C1 segment of cervical spinal cord (tissue), 14 donors: ENCODE measurements around the gene KCNT1.

Experiments
- DNase-seq, 14 donors: peaks; one replicate each; lab custom pipeline; 2025; lab: John Stamatoyannopoulos, UW

The KCNT1 gene

DNA sequence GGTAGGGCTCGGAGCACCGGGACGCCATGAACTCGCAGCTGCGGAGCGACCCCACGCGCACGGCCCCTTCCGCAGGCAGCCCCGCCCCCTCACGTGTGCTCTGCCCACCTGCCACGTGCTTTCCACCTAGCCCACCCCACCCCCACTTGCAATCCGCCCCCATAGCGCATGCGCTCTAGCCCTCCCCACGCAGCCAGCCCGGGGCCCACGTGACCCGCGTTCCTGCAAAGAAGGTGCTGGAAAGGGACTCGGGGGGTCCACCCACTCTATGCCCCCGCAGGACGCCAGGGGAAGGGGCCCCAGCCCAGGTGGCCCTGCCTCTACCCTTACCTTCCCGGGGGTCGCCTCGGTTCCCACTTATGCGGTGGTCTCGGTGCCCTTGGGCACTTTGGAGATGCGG is 2.5 kb upstream of the KCNT1 start, which contains the start of gene SOHLH1:
Gene SOHLH1 (minus strand): TSS at position 42 of the 400 bp plus-strand sequence. CDS start 14 bp downstream, at position 28.
- DNase-seq = no peak

GRCh38 chr9:135700525-135700924 is 1.5 kb upstream of the KCNT1 start:
- no peak for DNase-seq

- DNase-seq = no peak
These were observed 672 bp upstream of the KCNT1 start for GRCh38 chr9:135701067-135701958.

DNA sequence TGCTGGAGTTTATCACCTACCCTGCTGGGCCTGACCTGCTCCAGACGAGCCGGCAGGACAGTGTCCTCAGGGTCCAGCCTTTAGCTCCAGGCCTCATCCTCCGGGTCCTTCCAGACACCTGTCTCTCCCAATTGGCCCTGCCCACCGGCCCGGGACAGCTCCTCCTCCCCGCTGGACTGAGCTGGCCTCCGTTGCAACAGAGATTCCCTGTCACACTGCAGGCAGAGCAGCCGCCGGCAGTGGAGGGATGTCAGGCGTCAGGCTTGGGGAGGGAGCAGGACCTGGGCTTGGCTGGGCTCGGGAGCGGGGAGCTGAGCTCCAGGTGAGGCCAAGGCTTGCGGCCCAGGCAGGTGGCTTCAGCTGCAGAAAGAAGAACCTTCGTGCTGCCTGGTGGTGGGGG is 1.7 kb downstream of the KCNT1 start:
- DNase-seq = no peak

- DNase-seq = no peak
These were observed 2.5 kb downstream of the KCNT1 start for GRCh38 chr9:135704483-135704882.

- no peak for DNase-seq
These were observed 3.4 kb downstream of the KCNT1 start for GRCh38 chr9:135705376-135705775.

- DNase-seq = no peak
These were observed 4.3 kb downstream of the KCNT1 start for GRCh38 chr9:135706288-135706687.

DNA sequence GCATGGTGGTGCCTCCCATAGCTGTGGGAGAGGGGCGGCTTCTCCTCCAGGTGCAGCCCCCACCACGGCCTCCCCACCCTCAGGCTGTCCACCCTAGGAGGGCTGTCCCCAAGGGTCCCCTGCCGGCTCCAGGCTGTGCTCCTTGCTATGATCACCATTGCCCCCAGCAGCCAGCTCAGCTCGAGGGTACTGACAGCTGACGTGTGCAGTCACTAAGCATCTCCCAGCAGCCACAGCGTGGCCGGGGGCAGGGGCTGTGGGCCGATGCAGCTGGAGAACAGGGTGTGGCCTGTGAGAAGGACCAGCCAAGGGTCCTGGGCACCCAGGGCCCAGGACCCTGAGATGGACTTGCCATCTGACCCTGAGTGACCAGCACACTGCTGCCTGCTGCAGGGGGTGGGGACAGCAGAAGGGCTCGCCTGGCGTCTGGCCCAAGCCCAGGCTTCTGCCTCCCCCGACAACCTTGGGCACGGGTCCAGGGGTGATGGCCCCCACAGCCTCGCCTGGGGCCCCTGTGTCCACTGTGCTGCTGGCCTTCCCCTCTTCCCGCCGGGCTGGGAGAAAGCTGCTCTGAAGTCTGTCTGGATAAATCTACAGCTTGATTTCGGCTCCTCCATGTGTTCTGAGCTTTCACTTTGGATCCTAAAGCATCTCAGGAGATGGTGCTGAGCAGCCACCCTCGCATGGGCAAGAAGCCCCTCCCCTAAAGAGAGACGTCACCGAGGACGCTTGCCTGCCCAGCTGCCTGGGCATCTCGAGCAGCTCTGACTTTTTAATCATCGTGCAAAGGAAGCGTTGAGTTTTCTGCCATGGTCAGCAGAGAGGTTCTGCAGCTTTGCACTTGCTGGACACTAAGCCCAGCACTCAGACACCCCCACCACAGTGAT is 5.5 kb downstream of the KCNT1 start:
- no peak for DNase-seq

GRCh38 chr9:135708164-135708563 is 6.2 kb downstream of the KCNT1 start:
- no peak for DNase-seq

DNA sequence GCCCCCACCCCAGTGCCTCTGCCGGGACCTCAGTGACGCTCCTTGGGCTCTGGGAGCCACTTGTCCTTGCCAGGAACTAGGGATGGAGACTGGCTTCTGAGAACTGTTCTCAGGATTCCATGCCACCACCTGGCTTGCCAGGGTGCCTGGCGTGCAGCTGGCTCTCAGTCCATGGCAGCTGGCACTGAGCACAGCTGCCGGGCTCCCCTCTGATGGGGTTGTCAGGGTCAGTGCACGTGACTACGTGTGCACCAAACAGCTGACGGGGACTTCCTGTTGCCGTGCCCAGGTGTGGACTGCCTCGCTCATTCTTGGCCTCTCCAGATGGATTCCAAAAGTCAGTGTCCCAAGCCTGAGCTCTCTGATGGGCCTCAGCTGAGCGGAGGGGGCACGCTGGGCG is 9.4 kb downstream of the KCNT1 start:
- no peak for DNase-seq

- DNase-seq = no peak
These were observed 9.9 kb downstream of the KCNT1 start for GRCh38 chr9:135711881-135712280.

- DNase-seq = no peak
These were observed 10.8 kb downstream of the KCNT1 start for GRCh38 chr9:135712613-135713295.

- no peak for DNase-seq
These were observed 12.5 kb downstream of the KCNT1 start for GRCh38 chr9:135714242-135715055.

DNA sequence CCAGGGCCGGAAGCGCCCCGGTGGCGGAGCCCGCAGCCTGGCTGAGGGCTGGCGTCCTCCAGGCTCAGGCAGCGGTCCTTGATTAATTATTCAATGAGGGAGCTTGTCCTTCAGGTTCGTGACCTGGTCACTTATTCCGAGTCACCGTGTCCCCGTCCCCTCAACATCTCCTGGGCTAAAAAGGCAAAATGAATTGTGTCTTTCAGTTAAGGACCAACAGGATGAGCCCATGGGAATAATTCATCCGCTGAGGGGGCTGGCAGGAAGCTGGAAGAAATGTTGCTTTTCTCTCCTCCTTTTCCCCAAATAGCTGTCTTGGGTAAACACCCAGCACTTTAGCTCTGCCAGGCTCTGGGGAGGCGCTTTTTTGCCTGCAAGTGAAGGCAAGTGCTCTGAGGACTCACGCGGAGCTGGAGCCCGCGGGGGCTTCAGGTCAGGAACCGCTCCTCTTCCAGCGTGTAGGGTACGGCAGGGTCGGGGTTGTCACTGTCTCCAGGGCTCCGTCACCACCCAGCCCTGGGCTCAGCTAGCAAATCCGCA is 13.1 kb downstream of the KCNT1 start:
- DNase-seq = no peak

GRCh38 chr9:135716045-135716444 is 14.1 kb downstream of the KCNT1 start:
- DNase-seq = no peak

GRCh38 chr9:135717410-135717809 is 15.4 kb downstream of the KCNT1 start:
- DNase-seq = no peak

GRCh38 chr9:135718616-135719015 is 16.6 kb downstream of the KCNT1 start:
- DNase-seq = no peak

DNA sequence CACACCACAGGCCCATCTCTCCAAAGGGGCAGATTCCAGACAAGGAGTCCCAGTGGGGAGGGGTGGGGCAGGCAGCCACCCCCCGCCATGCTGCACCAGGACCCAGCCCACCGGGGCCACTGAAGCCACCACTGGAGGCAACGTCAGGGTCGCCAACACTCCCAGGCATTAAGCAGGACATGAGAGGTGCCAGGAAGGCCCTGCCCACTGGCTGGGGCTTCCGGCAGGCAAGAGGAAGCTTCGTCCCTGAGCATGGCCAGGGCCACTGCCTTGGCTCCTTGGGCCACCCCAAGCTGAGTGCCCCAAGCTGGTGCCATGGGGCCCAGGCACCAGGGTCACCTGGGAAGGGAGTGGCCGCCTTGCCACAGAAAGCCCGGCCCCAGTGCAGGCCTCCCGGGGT is 17.5 kb downstream of the KCNT1 start:
- no peak for DNase-seq

DNA sequence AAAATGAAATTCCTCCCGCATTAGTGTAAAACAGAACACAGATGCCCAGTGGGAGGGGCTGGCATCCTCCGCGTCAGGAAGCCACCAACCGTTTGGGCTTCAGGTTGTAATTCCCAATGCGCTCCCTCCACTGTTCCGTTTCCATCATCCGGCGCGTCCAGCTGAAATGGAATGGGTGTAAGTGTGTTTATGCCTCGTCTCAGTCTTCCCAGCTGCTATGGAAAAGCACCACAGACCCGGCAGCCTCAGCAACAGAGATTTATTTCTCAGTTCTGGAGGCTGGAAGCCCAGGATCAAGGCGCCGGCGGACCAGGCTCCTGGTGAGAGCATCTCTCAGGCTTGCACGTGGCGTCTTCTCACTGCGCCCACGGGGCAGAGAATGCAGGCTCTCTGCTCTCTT is 20.4 kb downstream of the KCNT1 start:
- no peak for DNase-seq

DNA sequence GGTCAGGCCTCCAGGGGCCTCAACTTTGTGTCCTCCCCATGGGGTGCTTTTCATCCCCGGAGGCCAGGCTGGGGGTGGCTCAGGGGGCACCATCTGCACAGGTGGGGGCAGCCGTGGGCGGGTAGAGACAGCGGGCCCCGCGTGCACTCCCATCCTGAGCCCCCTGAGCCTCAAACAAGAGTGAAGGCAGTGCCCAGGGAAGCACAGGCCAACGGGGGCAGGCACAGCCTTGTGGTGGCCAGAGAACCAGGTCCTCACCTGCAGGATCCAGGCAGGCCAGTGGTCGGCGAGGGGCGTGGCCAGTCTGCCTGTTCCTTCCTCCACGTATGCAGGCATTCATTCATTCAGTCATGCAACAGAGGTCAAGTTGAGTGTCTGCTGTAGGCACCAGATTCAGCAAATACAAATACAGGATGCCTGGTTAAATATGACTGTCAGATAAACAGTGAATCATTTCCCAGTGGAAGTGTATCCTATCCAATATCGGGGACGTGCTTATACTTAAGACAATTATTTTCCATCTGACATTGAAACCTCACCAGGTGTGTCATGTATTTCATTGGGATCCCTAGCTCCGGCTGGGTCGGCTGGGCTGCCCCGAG is 22.3 kb downstream of the KCNT1 start:
- no peak for DNase-seq
